B cell (primary cell): ENCODE results near the gene KLHDC8A.

Experiments used
- EZH2 ChIP-seq: IDR thresholded peaks from 2 replicates; pipeline ENCODE4 v1.6.1; 2012; ENCODE audit warnings: borderline replicate concordance, low read depth, mild to moderate bottlenecking, moderate library complexity, low read length; ENCODE audit not compliant: insufficient read depth, poor library complexity, severe bottlenecking
- TF ChIP-seq, protein P1 (sequence below): fragments of 200-600 bp; IDR thresholded peaks from one replicate; pipeline ENCODE4 v1.8.0; 2022; ENCODE audit warnings: antibody characterized with exemption, mild to moderate bottlenecking

DNA sequence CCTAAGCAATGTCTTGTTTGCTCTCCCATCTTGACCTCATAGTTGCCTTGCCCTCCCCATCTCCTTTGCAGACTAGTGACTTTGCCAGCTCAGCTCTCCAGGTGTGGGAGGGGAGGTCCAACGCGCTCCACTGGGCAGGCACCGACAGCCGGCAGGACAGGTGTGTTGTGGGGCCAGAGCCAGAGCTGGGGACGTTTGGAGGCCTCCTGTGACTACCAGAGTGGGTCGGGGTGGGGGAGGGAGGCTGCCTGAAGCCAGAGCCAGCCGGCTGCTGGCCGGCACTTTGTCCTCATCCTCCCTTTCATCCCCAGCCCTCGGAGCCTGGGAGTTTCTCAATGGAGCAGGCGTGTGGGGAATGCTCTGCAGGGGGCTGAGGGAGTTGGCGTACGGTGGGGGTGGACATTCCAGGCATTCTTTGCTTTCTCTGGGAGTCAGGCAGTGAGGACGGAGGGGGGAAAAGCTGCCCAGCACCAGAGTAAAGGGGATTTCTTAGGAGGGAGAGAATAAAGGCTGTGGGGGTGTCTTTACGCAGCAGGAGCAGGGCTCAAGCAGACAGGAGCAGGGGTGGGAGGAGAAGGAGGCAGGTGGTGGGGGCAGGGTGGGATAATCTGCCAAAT lies 55.4 kb downstream of the KLHDC8A start:
- TF ChIP-seq, protein P1, sequence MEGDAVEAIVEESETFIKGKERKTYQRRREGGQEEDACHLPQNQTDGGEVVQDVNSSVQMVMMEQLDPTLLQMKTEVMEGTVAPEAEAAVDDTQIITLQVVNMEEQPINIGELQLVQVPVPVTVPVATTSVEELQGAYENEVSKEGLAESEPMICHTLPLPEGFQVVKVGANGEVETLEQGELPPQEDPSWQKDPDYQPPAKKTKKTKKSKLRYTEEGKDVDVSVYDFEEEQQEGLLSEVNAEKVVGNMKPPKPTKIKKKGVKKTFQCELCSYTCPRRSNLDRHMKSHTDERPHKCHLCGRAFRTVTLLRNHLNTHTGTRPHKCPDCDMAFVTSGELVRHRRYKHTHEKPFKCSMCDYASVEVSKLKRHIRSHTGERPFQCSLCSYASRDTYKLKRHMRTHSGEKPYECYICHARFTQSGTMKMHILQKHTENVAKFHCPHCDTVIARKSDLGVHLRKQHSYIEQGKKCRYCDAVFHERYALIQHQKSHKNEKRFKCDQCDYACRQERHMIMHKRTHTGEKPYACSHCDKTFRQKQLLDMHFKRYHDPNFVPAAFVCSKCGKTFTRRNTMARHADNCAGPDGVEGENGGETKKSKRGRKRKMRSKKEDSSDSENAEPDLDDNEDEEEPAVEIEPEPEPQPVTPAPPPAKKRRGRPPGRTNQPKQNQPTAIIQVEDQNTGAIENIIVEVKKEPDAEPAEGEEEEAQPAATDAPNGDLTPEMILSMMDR = no peak
- no peak for TF ChIP-seq EZH2
